Spleen (tissue), 11 donors: ENCODE results near the gene DIP2C. TPM values are rescaled to one million over a fixed set of nuclear protein-coding genes. Genes with fewer than 3 reads are reported as not detected.
A peak's percentile ranks its signal among the peaks of the same experiment; 100 is the strongest.

Experiments
- DNase-seq: peaks from one replicate; pipeline ENCODE4 v3.0.0-alpha.2; 2020
- H3K27ac ChIP-seq, 8 donors: fragments of 200-600 bp; sonication (generic) in 7 of 8; 1 replicate in 4 of 8; 2 replicates in 4 of 8; pipeline versions ENCODE4 v1.5.0 to v1.8.0; 2016 to 2021; ENCODE audit warnings: inconsistent platforms in 4 of 8, mild to moderate bottlenecking in 4 of 8, moderate library complexity in 1 of 8
- H3K27me3 ChIP-seq, 7 donors: fragments of 200-600 bp; sonication (generic) in 6 of 7; replicated peaks in 1 of 7; 1 replicate in 4 of 7; 2 replicates in 3 of 7; pipeline versions ENCODE4 v1.5.0 to v1.8.0; 2016 to 2021; ENCODE audit warnings: inconsistent platforms in 3 of 7, mild to moderate bottlenecking in 1 of 7
- H3K36me3 ChIP-seq, 6 donors: fragments of 200-600 bp; sonication (generic) in 5 of 6; 1 replicate in 4 of 6; 2 replicates in 2 of 6; pipeline versions ENCODE4 v1.5.0 to v1.8.0; 2016 to 2021; ENCODE audit warnings: inconsistent platforms in 2 of 6
- H3K4me1 ChIP-seq, 6 donors: fragments of 200-600 bp; sonication (generic) in 5 of 6; 1 replicate in 3 of 6; 2 replicates in 3 of 6; pipeline versions ENCODE4 v1.5.0 to v1.8.0; 2016 to 2021; ENCODE audit warnings: inconsistent platforms in 3 of 6
- H3K4me3 ChIP-seq, 8 donors: fragments of 200-600 bp; sonication (generic) in 7 of 8; 1 replicate in 4 of 8; 2 replicates in 4 of 8; pipeline versions ENCODE4 v1.5.0 to v1.8.0; 2016 to 2021; ENCODE audit warnings: inconsistent platforms in 4 of 8, mild to moderate bottlenecking in 4 of 8, moderate library complexity in 2 of 8
- H3K9me3 ChIP-seq, 8 donors: fragments of 200-600 bp; sonication (generic) in 7 of 8; 1 replicate in 4 of 8; 2 replicates in 4 of 8; pipeline versions ENCODE4 v1.5.0 to v1.8.0; 2016 to 2021; ENCODE audit warnings: inconsistent platforms in 4 of 8
- CTCF ChIP-seq, 11 experiments: fragments of 200-600 bp in 7 of 11; fragments of 450-650 bp in 4 of 11; sonication (generic) in 4 of 11; IDR thresholded peaks in 8 of 11; conservative IDR thresholded peaks in 3 of 11; 1 replicate in 7 of 11; 2 replicates in 4 of 11; pipeline versions ENCODE4 v1.4.0 to v1.8.0; 2016 to 2021; ENCODE audit warnings: antibody characterized with exemption in 11 of 11, inconsistent platforms in 4 of 11, mild to moderate bottlenecking in 1 of 11
- POLR2A ChIP-seq, 3 donors: fragments of 450-650 bp; IDR thresholded peaks; one replicate each; pipeline ENCODE4 v1.5.1; 2017; ENCODE audit warnings: antibody characterized with exemption in 3 of 3, mild to moderate bottlenecking in 1 of 3
- POLR2AphosphoS5 ChIP-seq, 3 donors: sonication (generic); formaldehyde crosslinking; IDR thresholded peaks; one replicate each; pipeline ENCODE4 v1.5.1; 2017; ENCODE audit warnings: antibody characterized with exemption in 3 of 3
- WGBS, 5 donors: extraction: QIAGEN DNeasy Blood & Tissue Kit in 3 of 5; methylation state at CpG; one replicate each; pipeline versions ENCODE4 v1.1.5 to v1.1.7; 2013 to 2018; 5-methylcytosine and 5-hydroxymethylcytosine counted together
- intact Hi-C: fragments of 100-400 bp; cut with DNase I; formaldehyde crosslinking; loops from one replicate; pipeline ENCODE4 v1.15.0; 2023; ENCODE audit warnings: low total_unique reads
- polyA plus RNA-seq, 3 donors: library from polyadenylated mRNA; stranded (reverse); fragments of 200-250 nt; gene quantifications; one replicate each; pipeline ENCODE4 v1.2.1, GENCODE V29; 2013
- total RNA-seq, 7 donors: library from RNA; depleted of rRNA in 3 of 7; stranded (reverse); fragments of >200 nt in 3 of 7; fragmentation: NEBNext Ultra II Directional in 4 of 7; extraction: Animal tissue kit (Norgen Biotek cat#: 25700) in 4 of 7; gene quantifications; one replicate each; pipeline versions ENCODE4 v1.1.0 to v1.2.1, GENCODE V29; 2016 to 2021
- donor health status: healthy with polysubstance abuse.
- donor health status: DM: no; HTN: no; CAD: no; lungs with moderate emphysema.
- donor health status: DM: no; HTN: no; CAD: no.
- donor health status: Bipolar disorder and iron deficiency.
- donor health status: healthy.
- donor health status: DM: no; HTN: no; CAD: no.
- donor health status: DM: yes; HTN: yes; CAD: no.

DIP2C gene
- total and polyA plus RNA-seq, 10 donors: 2.2 to 13.1 (median 9.0) TPM

- peak; percentile 78 for DNase-seq
Measured at GRCh38 chr10:628386-629045, 61.0 kb downstream of the DIP2C start.

GRCh38 chr10:627032-627992, 62.2 kb downstream of the DIP2C start:
- peak; percentile 65 for DNase-seq
- 91 to 94% (median 91%) methylated on average over 46 of the region's 46 CpGs for WGBS, 5 donors
- intact Hi-C loops: no loop called here
- Histone ChIP-seq H3K27me3 (peaks cover 0 to 75% (median 0%) of the 10 kb centered on the region in 7 donors), H3K4me1 (peaks cover 0 to 53% (median 23%) of the 10 kb centered on the region in 6 donors), H3K27ac (no peak overlapping the region), H3K36me3 (no peaks in the 10 kb centered on the region), H3K9me3 (no peaks in the 10 kb centered on the region), H3K4me3 (no peak overlapping the region)
- no peak for TF ChIP-seq POLR2A (IDR thresholded peaks at IDR 0.05)
- no peak for TF ChIP-seq POLR2AphosphoS5 (IDR thresholded peaks at IDR 0.05)
- no peak for TF ChIP-seq CTCF (IDR thresholded peaks at IDR 0.05 in 8 of 11, conservative IDR thresholded peaks at IDR 0.05 in 3 of 11)

More at GRCh38 chr10:628386-629045, 61.0 kb downstream of the DIP2C start:
- H3K27me3 ChIP-seq: peaks cover 0 to 65% (median 0%) of the 10 kb centered on the region in 7 donors
- H3K9me3 ChIP-seq: no peaks in the 10 kb centered on the region
- TF ChIP-seq POLR2A (IDR thresholded peaks at IDR 0.05) (no peak), POLR2AphosphoS5 (IDR thresholded peaks at IDR 0.05) (peak; percentile 66 to 78 (median 67))
- H3K27ac ChIP-seq: peak overlapping the region in 4 of 8 donors; percentile 18 to 46 (median 32)
- H3K36me3 ChIP-seq: no peaks in the 10 kb centered on the region
- H3K4me1 ChIP-seq: peaks cover 0 to 46% (median 23%) of the 10 kb centered on the region in 6 donors
- no peak overlapping the region for H3K4me3 ChIP-seq
- intact Hi-C loops: no loop called here
- WGBS, 5 donors: 73 to 89% (median 76%) methylated on average over 16 to 19 of the region's 19 CpGs

GRCh38 chr10:625751-626711, 63.4 kb downstream of the DIP2C start:
- peak; percentile 64 for DNase-seq
- Histone ChIP-seq H3K27me3 (peaks cover 0 to 87% (median 0%) of the 10 kb centered on the region in 7 donors), H3K36me3 (no peaks in the 10 kb centered on the region), H3K4me3 (no peak overlapping the region), H3K9me3 (no peaks in the 10 kb centered on the region), H3K4me1 (peaks cover 0 to 62% (median 29%) of the 10 kb centered on the region in 6 donors), H3K27ac (peak overlapping the region; percentile 60 to 86 (median 77))
- intact Hi-C loops: no loop called here
- WGBS, 5 donors: 85 to 90% (median 89%) methylated on average over 21 of the region's 21 CpGs
- no peak for TF ChIP-seq POLR2A (IDR thresholded peaks at IDR 0.05)
- TF ChIP-seq POLR2AphosphoS5 (IDR thresholded peaks at IDR 0.05): no peak
- TF ChIP-seq CTCF (IDR thresholded peaks at IDR 0.05 in 8 of 11, conservative IDR thresholded peaks at IDR 0.05 in 3 of 11): no peak

- H3K36me3 ChIP-seq: no peaks in the 10 kb centered on the region
- peak overlapping the region; percentile 60 to 86 (median 77) for H3K27ac ChIP-seq
- no peak overlapping the region for H3K4me3 ChIP-seq
- intact Hi-C loops: no loop called here
- peak in 1 of 3 donors; percentile 37 for TF ChIP-seq POLR2AphosphoS5 (IDR thresholded peaks at IDR 0.05)
- no peak for TF ChIP-seq POLR2A (IDR thresholded peaks at IDR 0.05)
- H3K4me1 ChIP-seq: peaks cover 0 to 70% (median 37%) of the 10 kb centered on the region in 6 donors
- peaks cover 0 to 83% (median 0%) of the 10 kb centered on the region in 7 donors for H3K27me3 ChIP-seq
- DNase-seq: peak; percentile 76
- WGBS, 5 donors: 46 to 66% (median 58%) methylated on average over 9 to 17 of the region's 17 CpGs
- no peaks in the 10 kb centered on the region for H3K9me3 ChIP-seq
Measured at GRCh38 chr10:625333-625696, 64.2 kb downstream of the DIP2C start.
